HG02981 (cell line): Measurements from ENCODE around the gene RNF186.
"Not testable (repeated sequence)": the region's sequence is repeated elsewhere in the genome, so short reads cannot be mapped to it uniquely, and the experiment has no call there.

Experiments used
- ATAC-seq: cut with Tn5 transposase; IDR thresholded peaks from one replicate; pipeline ENCODE4 v1.9.1; 2021; ENCODE audit warnings: mild to moderate bottlenecking, moderate library complexity; ENCODE audit not compliant: unreplicated experiment

RNF186 gene

GRCh38 chr1:19825298-19825697 is 10.2 kb upstream of the RNF186 start:
- no peak for ATAC-seq

- ATAC-seq: no peak
These were observed 9.5 kb upstream of the RNF186 start for GRCh38 chr1:19824541-19824940.

- ATAC-seq: no peak
These were observed 9.0 kb upstream of the RNF186 start for GRCh38 chr1:19824036-19824435.

GRCh38 chr1:19819701-19820100 is 4.6 kb upstream of the RNF186 start:
- ATAC-seq: no peak

GRCh38 chr1:19818324-19818723 is 3.2 kb upstream of the RNF186 start:
- ATAC-seq: no peak

GRCh38 chr1:19817160-19817559 is 2.1 kb upstream of the RNF186 start:
- no peak for ATAC-seq

- not testable (repeated sequence) for ATAC-seq
These were observed 1.6 kb upstream of the RNF186 start for GRCh38 chr1:19816737-19817086.

GRCh38 chr1:19815801-19816736 is 986 bp upstream of the RNF186 start:
- no peak for ATAC-seq

- no peak for ATAC-seq
These were observed 830 bp downstream of the RNF186 start for GRCh38 chr1:19814244-19814661.

GRCh38 chr1:19813643-19813960 is 1.5 kb downstream of the RNF186 start:
- ATAC-seq: no peak

GRCh38 chr1:19812875-19813642 is 2.0 kb downstream of the RNF186 start:
- no peak for ATAC-seq

GRCh38 chr1:19811206-19811851 is 3.8 kb downstream of the RNF186 start:
- ATAC-seq: no peak

GRCh38 chr1:19809044-19809750 is 5.9 kb downstream of the RNF186 start:
- ATAC-seq: no peak

- no peak for ATAC-seq
These were observed 6.7 kb downstream of the RNF186 start for GRCh38 chr1:19808351-19808750.

GRCh38 chr1:19804831-19805251 is 10.2 kb downstream of the RNF186 start:
- no peak for ATAC-seq

- no peak for ATAC-seq
These were observed 12.8 kb downstream of the RNF186 start for GRCh38 chr1:19802269-19802668.

GRCh38 chr1:19800076-19800804 is 14.8 kb downstream of the RNF186 start:
- peak; percentile 40 for ATAC-seq

GRCh38 chr1:19799230-19800075 is 15.6 kb downstream of the RNF186 start, which contains the start of gene TMCO4:
TMCO4 (minus strand) TSS chr1:19799916; CDS start chr1:19780758, 19,158 bp downstream.
- ATAC-seq: peak; percentile 56

- no peak for ATAC-seq
These were observed 16.4 kb downstream of the RNF186 start for GRCh38 chr1:19798486-19799229.
